Measurements from ENCODE around the gene SORL1-AS1.
"Not testable (repeated sequence)": the region's sequence is repeated elsewhere in the genome, so short reads cannot be mapped to it uniquely, and the experiment has no call there.

Gene SORL1-AS1

GRCh38 chr11:121452609-121453150 lies at the start of gene SORL1-AS1:
Gene SORL1-AS1 (minus strand): TSS chr11:121452967.
- DNase-seq, result no peak

GRCh38 chr11:121500717-121501116 lies 48.0 kb upstream of the SORL1-AS1 start:
- no peak for DNase-seq

- DNase-seq, result no peak
Measured at GRCh38 chr11:121500275-121500674, 47.5 kb upstream of the SORL1-AS1 start.

- DNase-seq, result no peak
Measured at GRCh38 chr11:121499405-121499804, 46.6 kb upstream of the SORL1-AS1 start.

GRCh38 chr11:121497176-121497998 lies 44.6 kb upstream of the SORL1-AS1 start:
- no peak for DNase-seq

GRCh38 chr11:121494355-121495099 lies 41.8 kb upstream of the SORL1-AS1 start:
- DNase-seq, result no peak

- no peak for DNase-seq
Measured at GRCh38 chr11:121489823-121490222, 37.1 kb upstream of the SORL1-AS1 start.

GRCh38 chr11:121488641-121489040 lies 35.9 kb upstream of the SORL1-AS1 start:
- no peak for DNase-seq

GRCh38 chr11:121488170-121488569 lies 35.4 kb upstream of the SORL1-AS1 start:
- DNase-seq, result no peak

GRCh38 chr11:121487191-121487590 lies 34.4 kb upstream of the SORL1-AS1 start:
- DNase-seq, result no peak

- DNase-seq, result no peak
Measured at GRCh38 chr11:121486054-121486453, 33.3 kb upstream of the SORL1-AS1 start.

- no peak for DNase-seq
Measured at GRCh38 chr11:121485216-121485615, 32.4 kb upstream of the SORL1-AS1 start.

GRCh38 chr11:121483805-121484480 lies 31.2 kb upstream of the SORL1-AS1 start:
- no peak for DNase-seq

GRCh38 chr11:121482231-121483129 lies 29.7 kb upstream of the SORL1-AS1 start:
- DNase-seq, result no peak

GRCh38 chr11:121481484-121482230 lies 28.9 kb upstream of the SORL1-AS1 start:
- not testable (repeated sequence) for DNase-seq

GRCh38 chr11:121479698-121480238 lies 27.0 kb upstream of the SORL1-AS1 start:
- no peak for DNase-seq

- no peak for DNase-seq
Measured at GRCh38 chr11:121478895-121479697, 26.3 kb upstream of the SORL1-AS1 start.

- DNase-seq, result no peak
Measured at GRCh38 chr11:121478226-121478894, 25.6 kb upstream of the SORL1-AS1 start.

GRCh38 chr11:121476379-121477032 lies 23.7 kb upstream of the SORL1-AS1 start:
- no peak for DNase-seq

Measured in cortex of kidney (tissue), 1 donor.